GM12878 (cell line): ENCODE results near the gene RBM45.

ENCODE experiments used
- CTCF ChIP-seq, 3 experiments: IDR thresholded peaks in 2 of 3; conservative IDR thresholded peaks in 1 of 3; 2 replicates each; pipeline ENCODE4 v1.5.1; 2011; ENCODE audit warnings: low read depth in 3 of 3, low read length in 3 of 3, mild to moderate bottlenecking in 3 of 3, control low read depth in 2 of 3, moderate library complexity in 2 of 3, inconsistent platforms in 1 of 3, mixed read lengths in 1 of 3; ENCODE audit not compliant: control insufficient read depth in 2 of 3, insufficient read depth in 1 of 3; ENCODE audit errors: extremely low read depth in 1 of 3
- POLR2A ChIP-seq: IDR thresholded peaks from 2 replicates; pipeline ENCODE4 v1.6.1; 2011; ENCODE audit warnings: low read depth, mild to moderate bottlenecking, low read length
- POLR2AphosphoS5 ChIP-seq: IDR thresholded peaks from 2 replicates; pipeline ENCODE4 v1.6.1; 2011; ENCODE audit warnings: mild to moderate bottlenecking, low read length, inconsistent platforms
- SP1 ChIP-seq: IDR thresholded peaks from one replicate; pipeline ENCODE4 v1.6.1; 2011; ENCODE audit warnings: low read depth, low read length
- USF1 ChIP-seq: IDR thresholded peaks from 2 replicates; pipeline ENCODE4 v1.6.1; 2011; ENCODE audit warnings: borderline replicate concordance, low read depth, mild to moderate bottlenecking, moderate library complexity, mixed read lengths, low read length; ENCODE audit not compliant: insufficient read depth; ENCODE audit errors: extremely low read length
- YY1 ChIP-seq: IDR thresholded peaks from 2 replicates; pipeline ENCODE4 v1.6.1; 2011; ENCODE audit warnings: low read depth, mild to moderate bottlenecking, low read length
- ZNF384 ChIP-seq: IDR thresholded peaks from 2 replicates; pipeline ENCODE4 v1.6.1; 2012; ENCODE audit warnings: low read depth, mild to moderate bottlenecking, low read length, improper control_type of control experiment, borderline replicate concordance

DNA sequence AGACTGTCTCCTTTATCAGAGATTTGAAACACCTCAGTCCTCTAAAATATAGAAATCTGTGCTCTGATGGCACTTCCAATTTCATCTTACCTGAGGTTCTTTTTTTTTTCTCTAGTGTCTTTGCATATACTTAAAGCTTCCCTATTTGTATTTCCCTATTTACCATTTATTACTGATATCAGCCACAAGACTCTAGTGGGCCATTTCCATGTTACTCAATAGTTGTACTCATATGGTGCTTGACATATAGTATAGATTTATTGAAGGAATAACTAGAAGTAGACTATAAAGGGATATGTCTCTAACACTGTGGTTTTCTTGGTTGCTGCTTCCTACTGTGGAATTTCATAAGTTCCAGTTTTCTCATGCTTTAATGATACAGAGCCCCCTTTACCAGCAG lies 3.0 kb downstream of the RBM45 start:
- TF ChIP-seq CTCF (IDR thresholded peaks at IDR 0.05 in 2 of 3, conservative IDR thresholded peaks at IDR 0.05 in 1 of 3; ENCODE audit: control insufficient read depth in 2 of 3, extremely low read depth in 1 of 3, insufficient read depth in 1 of 3, low read depth in 3 of 3, low read length in 3 of 3) (no peak), YY1 (no peak), POLR2A (no peak), SP1 (no peak), USF1 (no peak), POLR2AphosphoS5 (no peak), ZNF384 (no peak)
